Endothelial cell of umbilical vein (primary cell): Measurements from ENCODE around the gene FTO. TPM values are rescaled to one million over a fixed set of nuclear protein-coding genes. Genes with fewer than 3 reads are reported as not detected.

Experiments used
- BruUV-seq: library from RNA; stranded (reverse); fragments of 400-500 nt; replicated peaks from 2 replicates; lab custom pipeline; 2021; lab: Mats Ljungman, UMichigan
- CTCF ChIA-PET: fragments of 300-600, 350-600 bp; sonication (Branson Sonifier 250); formaldehyde crosslinking; loops from one replicate; lab custom pipeline; 2021; ENCODE audit warnings: antibody characterized with exemption, inconsistent platforms; lab: Charles Lee
- POLR2A ChIA-PET: fragments of 300-600, 350-600 bp; sonication (Branson Sonifier 250); formaldehyde crosslinking; loops from one replicate; lab custom pipeline; 2021; ENCODE audit warnings: antibody characterized with exemption, inconsistent platforms; lab: Charles Lee
- DNase-seq: peaks from one replicate; pipeline ENCODE4 v3.0.0-alpha.2; 2011; ENCODE audit warnings: low read depth, low spot score
- FAIRE-seq: peaks from 2 replicates; lab custom pipeline; 2011; peaks lifted over from hg19 to GRCh38; lab: Jason Lieb, UNC
- H2AFZ ChIP-seq: 2 replicates; pipeline ENCODE4 v1.6.0; 2012; ENCODE audit warnings: low read depth, low read length, control low read depth, inconsistent platforms
- H3K27ac ChIP-seq: 2 replicates; pipeline ENCODE4 v1.5.1; 2011; ENCODE audit warnings: low read depth, mild to moderate bottlenecking, control low read depth, low read length, moderate library complexity; ENCODE audit not compliant: insufficient read depth
- H3K27me3 ChIP-seq, 2 experiments: 2 replicates each; pipeline versions ENCODE4 v1.6.0 to v1.6.1; 2011; ENCODE audit warnings: low read length in 2 of 2, mixed read lengths in 1 of 2; ENCODE audit not compliant: control insufficient read depth in 2 of 2, insufficient read depth in 2 of 2
- H3K36me3 ChIP-seq, 2 experiments: 2 replicates in 1 of 2; 3 replicates in 1 of 2; pipeline ENCODE4 v1.5.1; 2011; ENCODE audit warnings: low read length in 2 of 2, mild to moderate bottlenecking in 1 of 2, moderate library complexity in 1 of 2; ENCODE audit not compliant: control insufficient read depth in 2 of 2, insufficient read depth in 2 of 2; ENCODE audit errors: extremely low read depth in 1 of 2
- H3K4me1 ChIP-seq: 3 replicates; pipeline ENCODE4 v1.5.1; 2011; ENCODE audit warnings: mild to moderate bottlenecking, low read length; ENCODE audit not compliant: control insufficient read depth, insufficient read depth; ENCODE audit errors: extremely low read depth
- H3K4me2 ChIP-seq: 2 replicates; pipeline ENCODE4 v1.6.1; 2011; ENCODE audit warnings: low read length, control low read depth, mixed read lengths; ENCODE audit not compliant: insufficient read depth
- H3K4me3 ChIP-seq, 3 experiments: fragments of 200-600 bp in 1 of 3; sonication (generic), shearing (Covaris generic) in 1 of 3; replicated peaks in 1 of 3; 2 replicates each; pipeline ENCODE4 v1.5.1; 2011 to 2016; ENCODE audit warnings: control low read depth in 3 of 3, low read length in 3 of 3, mild to moderate bottlenecking in 2 of 3, inconsistent platforms in 1 of 3, low read depth in 1 of 3, moderate library complexity in 1 of 3; ENCODE audit not compliant: insufficient read depth in 1 of 3
- H3K79me2 ChIP-seq: 2 replicates; pipeline ENCODE4 v1.6.0; 2012; ENCODE audit warnings: low read length, inconsistent platforms; ENCODE audit not compliant: control insufficient read depth, insufficient read depth
- H3K9ac ChIP-seq: replicated peaks from 2 replicates; pipeline ENCODE3; 2011; ENCODE audit warnings: low read length, control low read depth; ENCODE audit not compliant: insufficient read depth; ENCODE audit errors: extremely low read depth
- H3K9me1 ChIP-seq: replicated peaks from 3 replicates; pipeline ENCODE4 v1.6.0; 2011; ENCODE audit warnings: mild to moderate bottlenecking, low read length; ENCODE audit not compliant: control insufficient read depth, insufficient read depth; ENCODE audit errors: extremely low read depth
- H3K9me3 ChIP-seq: replicated peaks from 2 replicates; pipeline ENCODE4 v1.5.1; 2012; ENCODE audit warnings: low read length, inconsistent platforms; ENCODE audit not compliant: control insufficient read depth, insufficient read depth
- H4K20me1 ChIP-seq: replicated peaks from 2 replicates; pipeline ENCODE3; 2011; ENCODE audit warnings: mild to moderate bottlenecking, low read length; ENCODE audit not compliant: control insufficient read depth, insufficient read depth; ENCODE audit errors: extremely low read depth
- CTCF ChIP-seq, 2 donors: IDR thresholded peaks; 1 replicate in 1 of 2; 2 replicates in 1 of 2; pipeline ENCODE4 v1.5.1; 2011; ENCODE audit warnings: low read length in 2 of 2, mild to moderate bottlenecking in 2 of 2, moderate library complexity in 2 of 2, control low read depth in 1 of 2, inconsistent platforms in 1 of 2, low read depth in 1 of 2; ENCODE audit not compliant: insufficient read depth in 1 of 2; ENCODE audit errors: extremely low read depth in 1 of 2
- EZH2 ChIP-seq: IDR thresholded peaks from 2 replicates; pipeline ENCODE4 v1.6.1; 2012; ENCODE audit warnings: borderline replicate concordance, low read depth, mild to moderate bottlenecking, moderate library complexity, low read length, inconsistent platforms; ENCODE audit not compliant: severe bottlenecking
- MAX ChIP-seq: IDR thresholded peaks from 2 replicates; pipeline ENCODE4 v1.6.1; 2011; ENCODE audit not compliant: insufficient read depth, insufficient read length
- MYC ChIP-seq: IDR thresholded peaks from one replicate; pipeline ENCODE4 v1.6.1; 2011; ENCODE audit warnings: mild to moderate bottlenecking, low read depth, low read length
- POLR2A ChIP-seq: IDR thresholded peaks from 2 replicates; pipeline ENCODE4 v1.6.1; 2012; ENCODE audit warnings: low read depth, mild to moderate bottlenecking, control low read depth, low read length
- POLR2AphosphoS5 ChIP-seq: IDR thresholded peaks from 2 replicates; pipeline ENCODE4 v1.6.1; 2012; ENCODE audit warnings: low read depth, mild to moderate bottlenecking, control low read depth, low read length, moderate library complexity; ENCODE audit not compliant: insufficient read depth
- dilution Hi-C: fragments of 300-500 bp; cut with MboI; formaldehyde crosslinking; loops from one replicate; pipeline ENCODE4 v1.15.0; 2019; ENCODE audit warnings: low sequenced_read_pairs; ENCODE audit not compliant: extremely low pct_ligation_motif_present
- intact Hi-C: fragments of 100-400 bp; cut with micrococcal nuclease; formaldehyde crosslinking; loops from one replicate; pipeline ENCODE4 v1.10.0; 2022
- polyA plus RNA-seq, 4 experiments: library from polyadenylated mRNA; depleted of rRNA in 3 of 4; stranded (reverse) in 3 of 4; unstranded in 1 of 4; fragments of >200 nt; gene quantifications; 2 replicates each; pipeline versions ENCODE4 v1.2.1 to v1.2.3, GENCODE V29; 2011 to 2012; ENCODE audit warnings: missing spikeins in 1 of 4
- total RNA-seq: library from RNA; stranded (reverse); gene quantifications from 2 replicates; pipeline ENCODE4 v1.2.3, GENCODE V29; 2021

The FTO gene
- total and polyA plus RNA-seq, 2 donors (not counting 3 experiments of a cell fraction or from before 2014, with no cell fraction given) = 48.6 to 87.1 TPM

DNA sequence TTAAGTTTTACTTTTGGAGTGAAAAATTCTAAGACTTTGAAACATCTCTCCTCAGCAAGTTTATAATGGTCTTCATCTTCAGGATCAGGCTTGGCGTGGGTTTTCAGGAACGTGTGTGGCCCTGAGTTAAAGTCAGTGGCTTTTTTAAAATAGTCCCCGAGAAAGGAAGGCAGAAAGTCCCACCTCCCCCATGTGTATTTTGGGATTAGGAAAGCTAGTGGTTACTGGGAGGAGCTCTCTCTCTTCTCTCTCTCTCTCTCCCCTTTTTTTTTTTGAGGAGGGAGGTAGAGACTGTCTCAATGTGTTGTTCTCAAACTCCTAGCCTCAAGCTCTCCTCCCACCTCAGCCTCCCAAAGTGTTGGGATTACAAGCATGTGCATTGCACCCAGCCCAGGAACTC is 369.4 kb downstream of the FTO start:
- dilution Hi-C loops = no loop called here
- FAIRE-seq = no peak
- Histone ChIP-seq H3K4me2 (no peak overlapping the region), H3K27ac (no peak overlapping the region), H3K9me3 (no peaks in the 10 kb centered on the region), H3K9ac (no peak overlapping the region), H3K36me3 (no peaks in the 10 kb centered on the region), H3K27me3 (no peaks in the 10 kb centered on the region), H2AFZ (no peak overlapping the region), H3K9me1 (no peaks in the 10 kb centered on the region), H3K4me1 (peaks cover 21% of the 10 kb centered on the region), H4K20me1 (no peaks in the 10 kb centered on the region), H3K79me2 (no peaks in the 10 kb centered on the region), H3K4me3 (no peak overlapping the region)
- ChIA-PET POLR2A (no interaction called here), CTCF (no interaction called here)
- no peak for DNase-seq
- no TSS peak for BruUV-seq
- TF ChIP-seq POLR2AphosphoS5 (no peak), MYC (no peak), POLR2A (no peak)
- intact Hi-C loops = no loop called here

DNA sequence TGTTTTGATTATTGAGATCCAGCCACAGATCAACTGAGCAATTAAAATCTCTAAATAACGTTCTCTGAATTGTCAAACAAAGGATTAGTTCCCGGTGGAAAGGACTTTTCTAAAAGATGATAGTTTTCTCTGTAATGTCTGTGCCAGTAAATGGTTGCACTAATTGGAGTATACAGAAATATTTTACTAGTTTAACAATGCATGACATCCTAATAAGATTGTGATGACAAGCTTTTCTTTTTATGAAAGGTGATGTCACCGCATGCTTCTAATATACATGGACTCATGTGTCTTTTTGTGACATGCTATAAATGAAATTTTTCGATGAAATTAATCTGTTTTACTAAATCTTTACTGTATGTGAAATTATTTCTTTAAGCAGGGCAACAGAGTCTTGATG is 371.5 kb downstream of the FTO start:
- no peak for DNase-seq
- no peak overlapping the region for H3K9ac ChIP-seq
- no peaks in the 10 kb centered on the region for H3K79me2 ChIP-seq
- no peak overlapping the region for H3K27ac ChIP-seq
- H3K36me3 ChIP-seq = no peaks in the 10 kb centered on the region
- no peaks in the 10 kb centered on the region for H3K27me3 ChIP-seq
- FAIRE-seq = no peak
- TF ChIP-seq POLR2A = no peak
- no peak for TF ChIP-seq POLR2AphosphoS5
- no peak for TF ChIP-seq CTCF (IDR thresholded peaks at IDR 0.05; ENCODE audit: extremely low read depth in 1 of 2, insufficient read depth in 1 of 2, low read depth in 1 of 2, low read length in 2 of 2)
- no peak for TF ChIP-seq MAX
- TF ChIP-seq MYC = no peak
- no peak for TF ChIP-seq EZH2
- H4K20me1 ChIP-seq = no peaks in the 10 kb centered on the region
- ChIA-PET CTCF (no interaction called here), POLR2A (no interaction called here)
- no peak overlapping the region for H3K4me3 ChIP-seq
- H3K4me1 ChIP-seq = peaks cover 21% of the 10 kb centered on the region
- no peak overlapping the region for H2AFZ ChIP-seq
- H3K9me1 ChIP-seq = no peaks in the 10 kb centered on the region
- dilution Hi-C loops = no loop called here
- intact Hi-C loops = loop anchor here (5.0 kb wide), 2 partner anchors 303 to 852 kb away; no protein-coding TSS in a partner anchor
- H3K9me3 ChIP-seq = no peaks in the 10 kb centered on the region
- no peak overlapping the region for H3K4me2 ChIP-seq
- BruUV-seq = no TSS peak
